ENCODE results near the gene NNMT.
"Not testable (repeated sequence)": the region's sequence is repeated elsewhere in the genome, so short reads cannot be mapped to it uniquely, and the experiment has no call there.

NNMT gene

GRCh38 chr11:114322934-114323333, 26.7 kb downstream of the NNMT start:
- no peak for DNase-seq
- no peak overlapping the region for H3K27ac ChIP-seq
- H3K36me3 ChIP-seq = no peaks in the 10 kb centered on the region
- no peaks in the 10 kb centered on the region for H3K9me3 ChIP-seq (ENCODE audit: severe bottlenecking)
- H3K4me3 ChIP-seq (ENCODE audit: low read depth, low read length) = no peak overlapping the region
- TF ChIP-seq CTCF (IDR thresholded peaks at IDR 0.05; ENCODE audit: low read depth, low read length) = no peak
- no peaks in the 10 kb centered on the region for H3K27me3 ChIP-seq (ENCODE audit: insufficient read depth, low read depth, severe bottlenecking)

DNA sequence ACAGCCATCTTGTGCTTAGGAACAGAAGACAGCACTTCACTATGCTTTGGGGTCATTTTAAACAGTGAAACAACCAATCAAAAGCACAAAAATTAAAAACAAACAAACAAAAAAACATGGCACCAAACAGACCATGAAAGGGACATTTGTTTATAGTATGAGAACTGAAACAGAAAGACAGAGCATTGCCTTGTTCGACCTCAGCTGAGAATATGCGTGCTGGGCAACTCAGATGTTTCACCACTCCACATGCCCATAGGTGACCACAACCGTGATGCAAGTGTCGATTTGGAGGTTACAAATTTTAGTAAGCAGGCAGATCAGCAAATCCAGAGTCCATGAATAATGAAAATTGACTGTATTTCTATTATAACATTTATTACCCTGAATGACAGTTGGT, 30.0 kb downstream of the NNMT start:
- Histone ChIP-seq H3K4me3 (ENCODE audit: low read depth, low read length) (no peak overlapping the region), H3K27ac (no peak overlapping the region), H3K36me3 (no peaks in the 10 kb centered on the region), H3K27me3 (ENCODE audit: insufficient read depth, low read depth, severe bottlenecking) (no peaks in the 10 kb centered on the region), H3K9me3 (ENCODE audit: severe bottlenecking) (no peaks in the 10 kb centered on the region)
- TF ChIP-seq CTCF (IDR thresholded peaks at IDR 0.05; ENCODE audit: low read depth, low read length) = no peak
- no peak for DNase-seq

- H3K27ac ChIP-seq = no peak overlapping the region
Observed at GRCh38 chr11:114326776-114327175, 30.6 kb downstream of the NNMT start.

GRCh38 chr11:114330373-114330772, 34.2 kb downstream of the NNMT start:
- H3K27me3 ChIP-seq (ENCODE audit: insufficient read depth, low read depth, severe bottlenecking) = no peaks in the 10 kb centered on the region
- no peak overlapping the region for H3K4me3 ChIP-seq (ENCODE audit: low read depth, low read length)
- no peaks in the 10 kb centered on the region; the same call in 1 of the 2 replicates for H3K36me3 ChIP-seq
- H3K27ac ChIP-seq = no peak overlapping the region
- TF ChIP-seq CTCF (IDR thresholded peaks at IDR 0.05; ENCODE audit: low read depth, low read length) = no peak
- no peak for DNase-seq
- no peaks in the 10 kb centered on the region for H3K9me3 ChIP-seq (ENCODE audit: severe bottlenecking)

More at GRCh38 chr11:114326776-114327175, 30.6 kb downstream of the NNMT start:
- DNase-seq = no peak
- no peaks in the 10 kb centered on the region for H3K36me3 ChIP-seq
- no peak for TF ChIP-seq CTCF (IDR thresholded peaks at IDR 0.05; ENCODE audit: low read depth, low read length)
- no peaks in the 10 kb centered on the region for H3K9me3 ChIP-seq (ENCODE audit: severe bottlenecking)
- no peak overlapping the region for H3K4me3 ChIP-seq (ENCODE audit: low read depth, low read length)
- H3K27me3 ChIP-seq (ENCODE audit: insufficient read depth, low read depth, severe bottlenecking) = no peaks in the 10 kb centered on the region

DNA sequence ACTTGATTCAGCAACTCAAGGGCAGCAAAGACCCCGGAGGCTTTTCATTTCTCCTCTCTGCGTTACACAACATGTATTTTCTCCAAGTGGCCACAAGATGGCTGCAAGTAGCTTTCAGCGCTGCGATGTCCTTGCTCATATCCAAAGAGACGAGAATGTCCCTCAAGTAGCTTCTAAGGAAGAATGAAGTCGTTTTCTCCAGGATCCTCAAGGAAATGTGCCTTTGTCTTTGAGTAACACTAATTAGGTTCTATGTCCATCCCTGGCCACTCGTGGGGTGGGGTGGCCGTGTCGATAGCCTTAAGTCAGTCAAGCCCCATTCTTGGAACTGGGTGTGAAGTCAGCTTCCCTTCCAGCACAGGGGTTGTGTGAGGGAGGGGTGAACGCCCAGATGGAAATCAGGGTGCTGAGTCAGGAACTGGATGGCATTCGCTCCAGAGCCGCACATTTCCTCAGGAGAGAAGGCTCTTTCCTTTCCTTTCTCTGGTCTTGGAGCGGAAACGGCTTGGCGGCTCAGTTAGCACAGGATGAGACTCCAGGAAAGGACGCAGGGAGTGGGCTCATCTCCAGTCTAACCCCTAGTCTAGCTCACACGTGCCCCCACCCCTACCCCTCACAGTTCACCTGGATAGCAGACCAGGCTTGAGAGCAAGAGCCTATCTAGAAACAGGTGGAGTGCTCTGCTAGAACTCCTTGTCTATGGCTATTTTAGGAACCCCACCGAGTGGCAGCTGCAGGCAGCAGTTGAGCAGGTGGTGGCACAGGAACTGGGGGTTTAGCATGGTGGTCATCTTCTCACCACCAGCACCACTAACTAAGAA, 44.3 kb downstream of the NNMT start:
- Histone ChIP-seq H3K36me3 (no peaks in the 10 kb centered on the region), H3K4me3 (ENCODE audit: low read depth, low read length) (peak overlapping the region; percentile 17; the same call in 1 of the 2 replicates), H3K27me3 (ENCODE audit: insufficient read depth, low read depth, severe bottlenecking) (no peaks in the 10 kb centered on the region), H3K9me3 (ENCODE audit: severe bottlenecking) (no peaks in the 10 kb centered on the region), H3K27ac (no peak overlapping the region)
- peak; percentile 74 for TF ChIP-seq CTCF (IDR thresholded peaks at IDR 0.05; ENCODE audit: low read depth, low read length)
- DNase-seq = peak; percentile 42

- not testable (repeated sequence) for H3K36me3 ChIP-seq; DNase-seq; H3K9me3 ChIP-seq (ENCODE audit: severe bottlenecking); H3K4me3 ChIP-seq (ENCODE audit: low read depth, low read length); H3K27me3 ChIP-seq (ENCODE audit: insufficient read depth, low read depth, severe bottlenecking); H3K27ac ChIP-seq
Observed at GRCh38 chr11:114341667-114342066, 45.5 kb downstream of the NNMT start.

Measured in WERI-Rb-1 (cell line).